RWPE2 (cell line): ENCODE data around the gene TRPC4AP.

ENCODE experiments used
- ATAC-seq: fragments of 200-7000 bp; cut with Tn5 transposase; 3 replicates; pipeline ENCODE4 v1.9.1; 2021; ENCODE audit warnings: low read depth
- DNase-seq: peaks from one replicate; pipeline ENCODE4 v3.0.0-alpha.2; 2020; ENCODE audit warnings: low spot score
- H3K27ac ChIP-seq: fragments of 450-650 bp; 2 replicates; pipeline ENCODE4 v1.5.1; 2017; ENCODE audit warnings: mild to moderate bottlenecking; ENCODE audit not compliant: poor library complexity, severe bottlenecking
- H3K27me3 ChIP-seq: fragments of 250-450 bp; sonication (Bioruptor Pico); 2 replicates; pipeline ENCODE4 v1.5.1; 2021; ENCODE audit warnings: mild to moderate bottlenecking, moderate library complexity; ENCODE audit not compliant: insufficient read depth, poor library complexity, severe bottlenecking
- H3K36me3 ChIP-seq: fragments of 250-450 bp; sonication (Bioruptor Pico); 2 replicates; pipeline ENCODE4 v1.5.1; 2020; ENCODE audit warnings: low read depth, mild to moderate bottlenecking, moderate library complexity
- H3K4me1 ChIP-seq: fragments of 250-450 bp; sonication (Bioruptor Pico); 2 replicates; pipeline ENCODE4 v1.5.1; 2021; ENCODE audit warnings: mild to moderate bottlenecking, moderate library complexity; ENCODE audit not compliant: insufficient read depth, poor library complexity, severe bottlenecking
- H3K4me3 ChIP-seq: fragments of 250-450 bp; sonication (Bioruptor Pico); 2 replicates; pipeline ENCODE4 v1.5.1; 2021; ENCODE audit warnings: mild to moderate bottlenecking, moderate library complexity; ENCODE audit not compliant: severe bottlenecking
- H3K9me3 ChIP-seq: fragments of 250-450 bp; sonication (Bioruptor Pico); 2 replicates; pipeline ENCODE4 v1.5.1; 2021; ENCODE audit warnings: mild to moderate bottlenecking, moderate library complexity; ENCODE audit not compliant: severe bottlenecking
- TF ChIP-seq, protein P1 (sequence below): fragments of 450-650 bp; IDR thresholded peaks from one replicate; pipeline ENCODE4 v1.5.1; 2017; ENCODE audit warnings: mild to moderate bottlenecking, moderate library complexity; ENCODE audit not compliant: poor library complexity, severe bottlenecking

The TRPC4AP gene

DNA sequence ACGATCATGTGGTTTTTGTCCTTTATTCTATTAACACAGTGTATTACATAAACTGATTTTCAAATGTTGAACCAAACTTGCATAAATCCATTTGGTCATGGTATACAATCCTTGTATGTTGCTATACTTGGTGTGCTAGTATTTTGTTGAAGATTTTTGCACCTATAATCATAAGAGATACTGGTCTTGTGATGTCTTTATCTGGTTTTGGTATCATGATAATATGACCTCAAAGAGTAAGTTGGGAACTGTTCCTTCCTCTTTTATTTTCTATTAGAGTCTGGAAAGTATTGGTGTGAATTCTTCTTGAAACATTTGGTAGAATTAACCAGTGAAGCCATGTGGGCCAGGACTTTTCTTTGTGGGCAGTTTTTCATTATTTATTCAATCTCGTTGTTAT lies 65.3 kb downstream of the TRPC4AP start:
- no peak for ATAC-seq
- H3K4me3 ChIP-seq: no peak overlapping the region
- TF ChIP-seq, protein P1, sequence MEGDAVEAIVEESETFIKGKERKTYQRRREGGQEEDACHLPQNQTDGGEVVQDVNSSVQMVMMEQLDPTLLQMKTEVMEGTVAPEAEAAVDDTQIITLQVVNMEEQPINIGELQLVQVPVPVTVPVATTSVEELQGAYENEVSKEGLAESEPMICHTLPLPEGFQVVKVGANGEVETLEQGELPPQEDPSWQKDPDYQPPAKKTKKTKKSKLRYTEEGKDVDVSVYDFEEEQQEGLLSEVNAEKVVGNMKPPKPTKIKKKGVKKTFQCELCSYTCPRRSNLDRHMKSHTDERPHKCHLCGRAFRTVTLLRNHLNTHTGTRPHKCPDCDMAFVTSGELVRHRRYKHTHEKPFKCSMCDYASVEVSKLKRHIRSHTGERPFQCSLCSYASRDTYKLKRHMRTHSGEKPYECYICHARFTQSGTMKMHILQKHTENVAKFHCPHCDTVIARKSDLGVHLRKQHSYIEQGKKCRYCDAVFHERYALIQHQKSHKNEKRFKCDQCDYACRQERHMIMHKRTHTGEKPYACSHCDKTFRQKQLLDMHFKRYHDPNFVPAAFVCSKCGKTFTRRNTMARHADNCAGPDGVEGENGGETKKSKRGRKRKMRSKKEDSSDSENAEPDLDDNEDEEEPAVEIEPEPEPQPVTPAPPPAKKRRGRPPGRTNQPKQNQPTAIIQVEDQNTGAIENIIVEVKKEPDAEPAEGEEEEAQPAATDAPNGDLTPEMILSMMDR: no peak
- H3K4me1 ChIP-seq: no peaks in the 10 kb centered on the region
- peaks cover 86% of the 10 kb centered on the region for H3K36me3 ChIP-seq
- no peak for DNase-seq
- H3K27ac ChIP-seq: no peak overlapping the region
- H3K27me3 ChIP-seq: no peaks in the 10 kb centered on the region
- H3K9me3 ChIP-seq: no peaks in the 10 kb centered on the region

DNA sequence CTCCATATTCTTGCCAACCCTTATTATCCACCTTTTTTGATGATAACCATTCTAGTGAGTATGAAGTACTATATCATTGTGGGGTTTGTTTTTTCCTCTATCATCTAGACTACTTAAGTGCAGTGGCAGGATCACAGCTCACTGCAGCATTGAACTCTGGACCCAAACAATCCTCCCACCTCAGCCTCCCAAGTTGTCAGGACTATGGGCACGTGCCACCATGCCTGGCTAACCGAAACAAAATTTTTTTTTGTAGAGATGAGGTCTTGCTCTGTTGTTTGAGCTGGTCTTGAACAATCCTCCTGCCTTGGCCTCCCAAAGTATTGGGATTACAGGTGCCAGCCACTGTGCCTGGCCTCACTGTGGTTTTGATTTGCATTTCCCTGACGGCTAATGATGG lies 67.5 kb downstream of the TRPC4AP start:
- Histone ChIP-seq H3K27ac (no peak overlapping the region), H3K4me1 (no peaks in the 10 kb centered on the region), H3K27me3 (no peaks in the 10 kb centered on the region), H3K9me3 (no peaks in the 10 kb centered on the region), H3K4me3 (no peak overlapping the region), H3K36me3 (peaks cover 86% of the 10 kb centered on the region)
- no peak for ATAC-seq
- TF ChIP-seq, protein P1: no peak
- no peak for DNase-seq

DNA sequence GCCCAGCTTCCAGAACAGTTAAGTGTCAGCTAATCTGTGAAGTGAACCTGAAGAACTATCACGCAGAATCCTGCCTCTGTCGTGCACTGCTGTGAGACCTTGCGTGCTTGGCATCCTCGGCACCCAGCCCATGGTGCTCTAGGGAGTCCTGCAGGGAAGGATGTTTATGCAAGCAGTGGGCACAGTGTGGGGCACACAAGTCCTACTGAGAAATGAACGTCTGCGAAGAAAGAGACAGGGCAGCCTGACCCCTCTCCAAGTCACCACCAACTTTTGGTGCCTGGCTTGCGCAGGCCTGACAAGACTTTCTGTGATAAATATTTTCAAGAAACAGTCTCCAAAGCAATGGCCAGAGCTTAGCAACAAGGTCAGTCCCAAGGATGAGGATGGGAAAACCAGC lies 69.0 kb downstream of the TRPC4AP start:
- H3K27ac ChIP-seq: no peak overlapping the region
- no peak overlapping the region for H3K4me3 ChIP-seq
- no peaks in the 10 kb centered on the region for H3K27me3 ChIP-seq
- no peaks in the 10 kb centered on the region for H3K9me3 ChIP-seq
- H3K36me3 ChIP-seq: peaks cover 93% of the 10 kb centered on the region
- H3K4me1 ChIP-seq: no peaks in the 10 kb centered on the region
- TF ChIP-seq, protein P1: no peak
- ATAC-seq: no peak
- peak; percentile 67 for DNase-seq

DNA sequence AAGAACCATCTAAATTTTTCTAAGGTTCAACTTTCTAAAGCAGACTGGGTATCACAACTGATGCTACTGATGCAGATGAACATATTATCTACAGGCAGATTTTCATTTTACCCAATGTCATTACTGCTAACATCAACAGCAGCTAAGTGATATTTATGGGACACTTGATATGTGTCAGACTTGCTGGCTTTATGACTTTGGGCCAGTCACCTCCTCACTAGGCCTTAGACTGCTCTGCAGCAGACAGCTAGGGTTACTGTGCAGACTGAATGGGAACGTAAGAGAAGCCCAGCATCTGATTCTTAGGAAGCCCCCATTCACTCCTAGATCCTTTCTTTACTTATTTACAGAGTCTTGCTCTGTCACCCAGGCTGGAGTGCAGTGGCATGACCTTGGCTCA lies 70.8 kb downstream of the TRPC4AP start:
- no peak for ATAC-seq
- Histone ChIP-seq H3K9me3 (no peaks in the 10 kb centered on the region), H3K4me1 (no peaks in the 10 kb centered on the region), H3K27ac (no peak overlapping the region), H3K4me3 (no peak overlapping the region), H3K36me3 (peaks cover 91% of the 10 kb centered on the region), H3K27me3 (no peaks in the 10 kb centered on the region)
- DNase-seq: no peak
- TF ChIP-seq, protein P1: no peak

DNA sequence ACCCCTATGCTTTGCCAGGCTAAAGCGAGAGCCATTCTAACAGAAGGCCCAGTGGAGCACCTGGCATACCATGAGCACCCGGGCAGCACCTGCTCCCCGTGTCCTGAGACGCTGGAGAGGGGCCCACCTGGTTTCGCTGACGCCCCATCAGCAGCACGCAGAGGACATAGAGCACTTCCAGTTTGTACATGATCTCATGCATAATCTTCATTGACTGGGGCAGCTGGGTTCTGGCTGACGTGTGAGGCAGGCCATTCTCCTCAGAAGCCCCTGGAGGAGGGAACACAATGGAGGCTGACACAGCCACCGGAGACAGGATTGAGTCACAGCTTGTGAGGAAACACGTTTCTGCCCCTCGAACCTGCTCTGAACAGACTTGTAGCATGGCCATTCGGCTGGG lies 71.5 kb downstream of the TRPC4AP start:
- no peak overlapping the region for H3K4me3 ChIP-seq
- H3K36me3 ChIP-seq: peaks cover 91% of the 10 kb centered on the region
- peak; percentile 75 for DNase-seq
- H3K27ac ChIP-seq: no peak overlapping the region
- no peaks in the 10 kb centered on the region for H3K9me3 ChIP-seq
- no peaks in the 10 kb centered on the region for H3K4me1 ChIP-seq
- no peaks in the 10 kb centered on the region for H3K27me3 ChIP-seq
- TF ChIP-seq, protein P1: no peak
- ATAC-seq: no peak
